HTERT RPE-1 (cell line): ENCODE measurements around the gene SLC32A1.

Experiments
- in situ Hi-C: fragments of 300-500 bp; cut with MboI; formaldehyde crosslinking; loops from 4 replicates; pipeline ENCODE4 v1.14.3; 2020; ENCODE audit warnings: low sequenced_read_pairs

The SLC32A1 gene, protein sequence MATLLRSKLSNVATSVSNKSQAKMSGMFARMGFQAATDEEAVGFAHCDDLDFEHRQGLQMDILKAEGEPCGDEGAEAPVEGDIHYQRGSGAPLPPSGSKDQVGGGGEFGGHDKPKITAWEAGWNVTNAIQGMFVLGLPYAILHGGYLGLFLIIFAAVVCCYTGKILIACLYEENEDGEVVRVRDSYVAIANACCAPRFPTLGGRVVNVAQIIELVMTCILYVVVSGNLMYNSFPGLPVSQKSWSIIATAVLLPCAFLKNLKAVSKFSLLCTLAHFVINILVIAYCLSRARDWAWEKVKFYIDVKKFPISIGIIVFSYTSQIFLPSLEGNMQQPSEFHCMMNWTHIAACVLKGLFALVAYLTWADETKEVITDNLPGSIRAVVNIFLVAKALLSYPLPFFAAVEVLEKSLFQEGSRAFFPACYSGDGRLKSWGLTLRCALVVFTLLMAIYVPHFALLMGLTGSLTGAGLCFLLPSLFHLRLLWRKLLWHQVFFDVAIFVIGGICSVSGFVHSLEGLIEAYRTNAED

DNA sequence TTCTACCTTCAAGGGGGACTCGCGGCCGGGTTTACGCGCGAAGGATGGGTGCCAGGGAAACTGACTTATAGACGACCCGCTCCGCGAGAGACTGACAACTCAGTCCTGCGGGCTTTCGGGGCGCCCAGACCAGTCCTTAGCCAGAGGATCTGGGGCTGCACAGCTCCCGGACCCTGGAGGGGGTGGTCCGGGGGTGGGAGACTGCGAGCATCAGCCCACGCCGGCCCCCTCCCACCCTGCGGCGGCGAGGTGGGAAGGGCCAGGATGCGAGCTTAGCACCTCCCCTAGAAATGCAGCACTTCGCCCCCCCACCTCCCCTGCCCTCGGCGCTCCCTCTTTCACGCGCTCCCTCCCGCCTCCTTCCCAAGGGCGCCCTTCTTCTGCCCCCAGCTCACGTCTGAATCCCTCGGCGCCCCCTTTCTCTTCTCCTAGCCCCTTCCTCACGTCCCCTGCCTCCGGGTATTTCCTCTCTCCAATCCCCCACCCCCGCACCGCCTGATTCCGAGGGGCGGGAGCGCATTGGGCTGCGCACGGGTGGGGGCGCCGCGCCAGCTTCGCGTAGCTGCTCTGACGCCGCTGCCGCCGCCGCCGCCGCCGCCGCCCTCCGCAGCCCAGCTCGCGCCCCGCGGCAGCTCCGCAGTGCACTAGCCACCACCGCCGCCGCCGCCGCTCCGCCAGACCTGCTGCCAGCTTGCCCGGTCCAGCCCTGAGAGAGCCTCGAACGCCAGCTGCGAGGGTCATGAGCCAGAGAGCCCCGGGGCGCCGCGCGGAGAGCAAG lies at the start of gene SLC32A1:
Gene SLC32A1 (plus strand): TSS at position 639 of the 778 bp plus-strand sequence. CDS start 239 bp downstream, outside the sequence.
- in situ Hi-C loops = no loop called here

DNA sequence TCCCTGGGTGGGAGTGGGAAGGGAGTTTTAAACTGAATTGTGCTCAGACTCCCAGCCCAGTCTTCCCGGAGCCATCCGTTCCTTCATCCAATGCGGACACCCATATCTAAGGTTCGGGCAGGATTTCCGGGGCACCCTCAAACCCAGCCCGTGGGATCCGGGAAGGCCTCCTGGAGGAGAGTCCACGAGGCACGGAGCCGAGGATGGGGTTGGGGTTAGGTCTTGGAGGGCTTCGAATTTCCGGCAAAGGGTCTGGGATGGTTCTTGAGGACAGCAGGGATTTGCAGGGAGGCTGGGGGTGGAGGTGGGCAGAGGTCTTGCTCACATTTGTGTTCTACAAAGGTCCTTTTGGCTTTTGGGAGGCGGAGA lies 49.5 kb upstream of the SLC32A1 start:
- in situ Hi-C loops = no loop called here

DNA sequence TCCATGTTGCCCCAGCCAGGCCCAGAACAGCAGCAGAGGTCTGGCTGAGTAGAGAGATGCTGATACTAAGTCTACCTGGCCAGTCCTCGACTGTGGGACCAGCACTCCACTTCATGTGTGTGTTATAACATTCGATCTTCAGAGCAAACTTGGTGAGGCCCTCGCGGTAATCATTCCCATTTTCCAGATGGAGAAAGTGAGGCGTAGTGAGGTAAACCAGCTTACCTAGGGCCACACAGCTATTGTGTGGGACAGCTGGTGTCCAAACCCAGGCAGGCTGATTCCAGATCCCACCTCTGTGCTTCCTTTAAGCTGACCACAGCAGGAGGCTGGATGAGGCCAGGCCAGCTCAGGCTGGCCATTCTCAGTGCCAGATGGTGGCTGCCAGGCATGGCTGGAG lies 47.7 kb upstream of the SLC32A1 start:
- in situ Hi-C loops = no loop called here

DNA sequence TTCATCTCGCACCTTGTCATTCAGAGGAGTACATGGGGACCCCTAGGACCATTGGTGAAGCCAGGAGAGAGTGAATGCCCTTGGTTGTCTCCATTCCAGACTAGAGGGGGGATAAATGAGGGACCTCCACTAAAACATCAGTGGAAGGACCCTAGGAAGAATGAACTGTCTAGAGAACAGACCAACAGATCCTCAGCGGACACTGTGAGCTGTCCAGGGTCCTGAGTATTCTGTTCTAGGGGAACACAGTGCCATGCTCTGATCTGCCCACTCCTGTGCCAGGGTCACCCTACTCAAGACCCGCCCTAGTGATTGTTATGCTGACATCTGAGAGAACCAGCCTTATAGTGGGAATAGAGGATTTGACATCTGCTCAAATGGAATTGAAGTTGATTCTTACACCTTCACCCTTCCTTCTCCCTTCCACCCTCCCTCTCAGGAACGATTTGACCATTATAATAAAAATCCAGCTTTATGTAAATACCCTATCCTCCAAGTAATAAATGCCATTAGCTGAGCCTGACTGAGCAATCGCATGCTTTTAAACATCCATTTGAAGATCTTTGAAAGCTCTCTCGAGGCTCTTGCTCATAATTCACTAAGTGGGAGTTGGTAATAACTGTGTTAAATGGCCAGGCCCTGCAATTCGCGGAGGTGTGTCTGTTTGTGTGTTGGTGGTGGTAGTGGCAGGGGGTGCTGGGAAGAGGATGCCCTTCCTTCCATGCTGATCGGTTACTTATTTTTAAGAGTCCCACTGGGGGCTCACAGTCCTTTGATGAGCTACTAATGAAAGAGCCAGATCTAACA lies 43.6 kb upstream of the SLC32A1 start:
- in situ Hi-C loops = no loop called here

DNA sequence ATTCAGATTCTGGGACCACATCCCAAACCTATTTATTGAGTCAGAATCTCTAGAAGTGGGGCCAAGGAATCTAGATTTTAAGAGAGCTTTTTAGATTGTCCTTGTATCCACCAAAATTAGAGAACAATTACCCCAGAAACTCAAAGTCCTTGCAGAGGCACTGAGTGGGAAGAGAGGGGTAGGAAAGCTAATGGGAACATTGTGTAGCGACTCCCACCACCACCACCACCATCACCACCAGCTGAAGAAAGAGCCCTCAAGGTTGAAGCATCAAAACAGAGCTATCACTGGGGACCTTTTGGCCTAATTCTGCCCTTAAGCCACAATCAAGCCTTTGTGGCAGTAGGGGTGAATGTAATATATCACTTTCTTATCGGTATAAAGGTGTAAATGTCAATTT lies 39.0 kb upstream of the SLC32A1 start:
- in situ Hi-C loops = no loop called here

DNA sequence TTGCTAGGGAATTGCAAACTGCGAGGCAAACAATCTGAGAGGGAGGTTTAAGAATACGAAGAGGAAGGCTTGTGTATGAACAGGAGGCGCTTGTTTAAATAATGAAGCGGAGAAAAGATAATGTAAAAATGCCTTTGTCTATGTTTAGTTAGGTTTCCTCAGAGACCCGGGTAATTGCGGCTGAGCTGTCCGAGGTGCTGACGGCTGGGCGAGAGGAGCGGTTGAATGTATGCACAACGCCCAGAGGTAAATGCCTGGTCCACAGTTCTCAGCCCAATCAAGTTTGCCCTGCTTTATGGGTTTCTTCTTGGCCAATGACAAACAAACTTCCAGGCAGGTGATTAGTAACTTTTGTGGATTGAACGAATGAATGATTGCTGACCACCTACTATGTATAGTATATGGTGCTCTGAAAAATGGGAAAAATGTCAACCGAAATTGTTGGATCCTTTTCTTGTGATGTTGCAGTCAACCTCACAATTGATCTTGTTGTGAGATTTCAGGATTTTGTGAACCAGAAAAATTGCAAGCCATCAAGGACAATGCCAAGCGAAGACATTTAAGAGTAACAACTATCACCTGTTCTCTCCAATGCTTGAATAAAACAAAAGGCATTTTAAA lies 38.3 kb upstream of the SLC32A1 start:
- in situ Hi-C loops = no loop called here

DNA sequence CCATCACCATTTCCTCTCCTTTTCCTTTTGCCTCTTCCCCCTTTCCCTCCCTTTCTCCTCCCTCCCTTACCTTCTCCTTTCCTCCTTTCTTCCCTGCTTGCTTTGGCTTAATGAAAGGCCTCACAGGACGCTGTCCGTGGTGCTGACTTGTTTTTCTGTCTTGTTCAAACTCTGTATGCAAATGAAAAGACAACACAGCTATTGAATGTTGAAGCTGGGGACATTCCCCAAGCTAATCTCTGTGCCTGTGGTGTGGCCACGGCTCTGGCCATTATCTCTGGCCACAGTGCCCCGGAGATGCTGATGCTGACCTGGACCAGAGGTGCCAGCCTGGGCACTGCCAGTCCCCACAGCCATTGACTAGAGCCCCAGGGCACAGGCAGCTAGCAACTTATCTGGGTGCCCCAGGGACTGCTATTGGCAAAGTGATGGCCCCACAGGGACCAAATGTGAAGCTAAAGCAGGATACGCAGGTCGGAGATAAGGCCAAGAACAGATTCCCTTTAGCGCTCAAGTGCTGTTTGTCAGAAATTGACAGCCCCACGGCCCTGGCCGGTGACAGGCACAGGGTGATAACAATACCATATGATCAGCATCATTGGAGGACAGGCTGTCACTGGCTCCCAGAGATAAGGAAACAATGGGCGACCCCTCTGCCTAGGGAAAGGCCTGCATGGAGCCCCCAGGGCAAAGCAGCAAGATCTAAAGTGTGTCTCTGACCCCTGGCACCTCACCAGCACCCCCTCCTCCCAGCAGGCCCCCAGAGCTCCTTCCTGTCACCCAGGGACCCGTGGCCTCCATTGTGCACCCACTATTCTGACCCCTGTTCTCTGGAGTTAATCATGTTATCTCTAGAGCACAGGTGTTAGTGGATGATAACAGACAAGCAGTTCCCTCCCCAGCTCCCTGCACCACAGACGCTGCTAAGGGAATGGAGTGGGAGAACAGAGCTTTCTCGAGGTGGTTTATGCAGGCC lies 31.6 kb upstream of the SLC32A1 start:
- in situ Hi-C loops = no loop called here

DNA sequence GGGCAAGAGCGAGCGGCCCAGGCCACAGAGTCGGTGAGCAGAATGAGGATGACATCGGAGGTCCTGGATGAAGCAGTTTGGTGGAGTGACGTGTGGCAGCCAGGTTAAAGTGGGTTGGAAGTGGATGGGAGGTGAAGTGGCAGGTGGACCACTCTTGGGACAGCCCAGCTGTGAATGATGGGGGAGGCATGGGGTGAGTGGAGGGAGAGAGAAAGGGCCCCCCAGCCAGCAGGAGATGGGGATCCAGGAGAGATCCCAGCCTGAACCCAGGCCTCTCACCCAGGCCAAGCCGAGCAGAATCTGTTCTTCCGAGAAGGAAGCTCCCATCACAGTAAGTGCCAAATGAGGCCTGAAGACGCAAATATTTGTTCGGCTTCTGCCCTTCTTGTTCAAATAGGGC lies 27.0 kb upstream of the SLC32A1 start:
- in situ Hi-C loops = no loop called here

DNA sequence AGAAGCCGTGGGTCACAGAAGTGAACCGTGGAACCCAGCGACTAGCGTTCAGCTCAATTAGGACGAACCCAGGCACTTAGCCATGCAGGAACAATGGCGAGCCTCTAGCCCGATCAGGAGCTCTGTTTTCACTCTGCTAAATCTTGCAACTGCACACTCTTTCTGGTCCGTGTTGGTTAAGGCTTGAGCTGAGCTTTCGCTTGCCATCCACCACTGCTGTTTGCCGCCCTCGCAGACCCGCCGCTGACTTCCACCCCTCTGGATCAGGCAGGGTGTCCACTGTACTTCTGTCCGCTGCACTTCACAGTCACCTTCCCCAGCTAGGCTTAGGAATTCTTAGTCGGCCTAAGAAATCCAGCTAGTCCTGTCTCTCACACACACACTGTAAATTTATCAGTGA lies 25.7 kb upstream of the SLC32A1 start:
- in situ Hi-C loops = no loop called here

DNA sequence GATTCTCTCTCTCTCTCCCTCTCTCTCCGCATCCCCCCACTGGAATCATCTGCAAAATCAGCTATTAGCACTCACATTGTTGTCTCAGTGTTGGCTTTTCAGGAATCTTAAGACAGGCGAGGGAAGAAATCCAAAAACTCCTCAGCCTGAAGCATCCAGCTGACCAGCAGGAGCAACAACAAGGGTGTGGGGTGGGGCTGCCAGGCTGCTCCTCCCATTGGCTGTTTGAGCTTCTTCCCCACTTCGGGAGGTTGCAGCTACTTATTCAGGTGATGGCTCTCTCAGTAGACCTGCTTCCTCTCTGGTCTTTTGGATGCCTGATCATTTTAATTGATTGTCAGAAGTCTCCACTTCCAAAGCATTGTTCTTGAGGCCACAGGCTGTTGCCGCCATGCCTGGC lies 24.1 kb upstream of the SLC32A1 start:
- in situ Hi-C loops = no loop called here

DNA sequence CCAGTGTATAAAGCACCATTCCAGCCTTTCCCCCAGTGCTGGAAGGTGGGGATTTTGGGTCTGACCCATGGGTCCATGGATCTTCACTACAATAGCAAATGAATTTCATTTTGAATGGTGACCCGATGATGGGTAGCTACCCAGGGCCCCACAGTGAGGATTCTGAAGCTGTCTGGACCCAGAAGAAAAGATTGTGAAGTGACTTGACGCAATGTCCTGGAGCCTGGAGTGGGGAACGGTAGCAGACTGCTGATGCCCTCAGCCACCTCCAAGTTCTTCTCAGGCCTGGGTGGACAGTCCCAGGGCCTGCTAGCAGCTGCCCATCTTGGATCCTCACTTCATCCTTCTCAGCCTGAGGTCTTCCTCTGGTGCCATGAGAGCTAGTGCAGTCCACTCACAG lies 23.4 kb upstream of the SLC32A1 start:
- in situ Hi-C loops = no loop called here

DNA sequence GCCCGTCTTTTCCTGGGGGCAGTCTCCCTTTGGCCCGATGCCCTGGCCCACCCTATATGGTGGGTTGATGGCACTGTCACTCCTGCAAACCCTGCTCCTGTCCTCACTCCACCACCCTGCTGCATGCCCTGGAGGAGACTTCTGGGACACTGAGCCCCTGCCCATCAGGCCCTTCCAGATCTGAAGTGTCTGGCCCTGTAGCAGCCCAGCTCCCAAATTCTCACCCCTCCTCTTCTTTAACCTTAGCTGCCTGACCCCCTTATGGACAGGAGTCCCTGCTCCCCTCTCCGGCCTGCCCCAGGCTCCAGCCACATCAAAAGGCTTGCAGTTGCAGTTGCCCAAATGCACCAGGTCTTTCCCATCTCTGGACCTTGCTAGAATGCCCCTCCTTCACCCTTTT lies 20.8 kb upstream of the SLC32A1 start:
- in situ Hi-C loops = no loop called here

DNA sequence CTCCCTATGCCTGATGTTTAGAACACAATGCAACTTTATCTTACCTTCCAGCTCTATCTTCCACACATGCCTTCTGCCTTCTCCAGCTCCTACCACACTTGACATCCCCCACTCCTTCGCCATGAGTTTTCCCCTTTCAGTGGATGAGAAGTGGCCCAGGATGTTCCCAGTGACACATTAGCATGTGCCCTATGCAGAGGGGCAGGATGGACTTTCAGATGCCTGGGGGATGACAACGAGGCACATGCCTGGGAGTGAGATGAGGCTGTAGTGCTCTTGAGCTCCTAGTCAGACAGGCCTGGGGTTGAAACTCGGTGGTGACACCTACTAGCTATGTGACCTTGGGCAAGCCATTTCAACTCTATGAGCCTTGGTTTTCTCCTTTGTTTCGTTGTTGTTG lies 20.1 kb upstream of the SLC32A1 start:
- in situ Hi-C loops = no loop called here

DNA sequence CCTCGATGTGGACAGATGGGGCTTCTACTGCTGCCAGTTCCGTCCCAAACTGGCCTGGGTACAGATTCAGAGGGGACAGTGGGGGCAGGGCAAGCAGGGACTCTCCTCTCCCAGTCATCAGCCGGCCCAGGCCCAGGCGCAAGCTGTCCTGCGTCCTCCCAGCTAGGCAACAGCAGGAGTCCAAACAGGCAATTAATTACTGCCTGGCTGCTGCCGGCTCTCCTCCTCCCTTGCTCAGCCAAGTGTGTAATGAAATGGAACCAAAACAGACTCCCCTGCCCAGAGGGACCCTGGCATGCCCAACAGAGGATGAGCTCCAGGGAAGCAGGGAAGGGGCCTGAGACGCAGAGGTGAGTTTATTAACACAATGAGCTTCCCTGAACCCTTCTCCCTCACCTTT lies 17.8 kb upstream of the SLC32A1 start:
- in situ Hi-C loops = no loop called here

DNA sequence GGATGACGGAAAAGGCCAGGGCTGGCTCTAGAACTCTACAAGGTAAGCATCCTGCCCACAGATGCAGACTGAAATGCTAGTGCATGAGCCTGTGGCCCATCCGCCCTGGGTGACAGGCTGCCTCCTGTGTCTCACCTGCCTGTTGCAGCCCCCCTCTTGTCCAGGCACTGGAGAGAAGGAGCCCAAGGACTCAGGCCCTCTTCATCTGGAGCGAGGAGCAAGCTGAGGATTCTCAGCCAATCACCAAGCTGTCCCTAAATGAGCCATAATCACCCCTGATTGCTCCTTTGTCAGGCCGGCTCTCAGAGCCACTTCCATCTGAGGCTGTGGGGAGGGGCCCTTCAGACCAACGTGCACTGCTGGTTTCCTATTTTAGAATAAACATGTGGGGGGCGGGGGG lies 10.0 kb upstream of the SLC32A1 start:
- in situ Hi-C loops = no loop called here

DNA sequence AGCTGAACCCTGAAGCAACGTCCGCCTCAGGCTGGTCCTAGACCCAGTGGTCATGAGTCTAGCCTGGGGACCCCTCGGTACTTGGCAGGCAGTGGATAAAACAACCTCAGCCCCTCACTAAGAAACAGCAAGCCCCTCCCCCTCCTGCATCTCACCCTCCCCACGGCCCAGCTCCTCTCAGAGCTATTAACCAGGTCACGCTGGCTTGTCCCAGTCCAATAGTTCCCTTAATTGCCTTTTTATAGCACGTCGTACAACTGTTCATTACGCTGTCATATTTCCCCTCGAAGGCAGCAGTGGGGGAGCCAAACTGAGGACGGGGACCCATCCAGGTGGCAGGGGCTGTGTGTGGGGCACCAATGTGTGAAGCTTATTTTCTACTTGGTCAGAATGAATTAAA lies 8.6 kb upstream of the SLC32A1 start:
- in situ Hi-C loops = no loop called here

DNA sequence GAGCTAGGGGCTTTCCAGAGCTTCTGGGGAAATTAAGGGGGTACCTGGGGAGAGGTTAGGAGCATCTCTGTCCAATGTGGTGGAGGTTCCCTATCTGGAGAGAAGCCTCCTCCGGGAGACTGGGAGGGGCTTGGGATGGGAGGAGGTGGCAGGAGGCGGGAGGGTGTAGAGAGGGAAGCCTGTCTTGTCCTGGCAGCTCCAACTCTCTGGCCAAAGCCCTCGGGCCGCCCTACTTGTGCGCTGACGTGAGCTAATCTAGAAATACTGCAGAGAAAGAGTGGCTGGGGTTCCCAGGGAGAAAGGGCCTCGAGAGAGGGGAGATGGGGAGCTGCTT lies 1.6 kb upstream of the SLC32A1 start:
- in situ Hi-C loops = no loop called here

DNA sequence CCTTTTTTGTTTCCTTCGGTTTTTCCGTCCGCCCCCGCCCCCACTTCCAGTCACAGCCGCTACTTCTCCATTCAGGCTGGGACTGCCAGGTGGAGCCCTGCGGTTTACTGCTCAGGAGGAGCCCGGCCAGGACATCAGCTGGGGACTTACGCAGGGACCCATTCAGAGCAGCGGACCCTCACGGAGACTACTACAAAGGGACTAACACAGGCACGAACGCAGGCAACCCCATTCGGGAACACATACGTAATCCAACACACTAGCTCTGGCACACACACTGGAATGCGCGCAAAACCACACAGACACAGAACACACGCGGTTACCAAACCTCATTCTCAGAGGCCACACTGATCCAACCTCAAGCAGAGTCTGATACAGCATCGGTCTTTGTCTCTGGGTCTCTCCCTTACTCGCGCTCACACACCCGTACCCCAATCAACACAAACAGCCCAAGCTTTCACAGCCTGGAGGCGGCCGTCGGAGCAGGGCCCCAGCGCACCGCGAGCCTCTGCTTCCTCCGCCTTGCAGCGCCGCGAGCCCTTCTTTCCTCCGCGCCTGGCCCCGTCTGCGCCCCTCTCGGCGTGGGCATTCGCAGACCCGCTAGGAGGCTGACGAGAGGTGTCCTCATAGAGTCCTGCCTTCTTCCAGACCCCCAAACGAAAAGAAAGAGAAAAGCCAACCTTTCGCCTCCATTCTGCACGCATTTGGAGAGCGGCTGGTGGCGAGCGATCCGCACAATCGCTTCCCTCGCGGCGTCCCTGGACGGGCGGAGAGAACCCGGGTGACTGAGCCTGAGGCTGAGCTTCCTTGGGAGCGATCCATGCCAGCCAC lies 1.1 kb upstream of the SLC32A1 start:
- in situ Hi-C loops = no loop called here

DNA sequence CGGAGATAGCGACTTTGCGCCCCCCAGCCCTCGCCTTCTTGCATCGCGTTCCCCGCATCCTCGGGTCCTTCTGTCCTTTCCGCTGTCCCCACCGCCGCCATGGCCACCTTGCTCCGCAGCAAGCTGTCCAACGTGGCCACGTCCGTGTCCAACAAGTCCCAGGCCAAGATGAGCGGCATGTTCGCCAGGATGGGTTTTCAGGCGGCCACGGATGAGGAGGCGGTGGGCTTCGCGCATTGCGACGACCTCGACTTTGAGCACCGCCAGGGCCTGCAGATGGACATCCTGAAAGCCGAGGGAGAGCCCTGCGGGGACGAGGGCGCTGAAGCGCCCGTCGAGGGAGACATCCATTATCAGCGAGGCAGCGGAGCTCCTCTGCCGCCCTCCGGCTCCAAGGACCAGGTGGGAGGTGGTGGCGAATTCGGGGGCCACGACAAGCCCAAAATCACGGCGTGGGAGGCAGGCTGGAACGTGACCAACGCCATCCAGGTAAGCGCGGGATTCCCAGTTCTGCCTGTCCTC lies 401 bp downstream of the SLC32A1 start:
- in situ Hi-C loops = no loop called here
